ENCODE results near the gene PLPP1. TPM values are rescaled to one million over a fixed set of nuclear protein-coding genes. Genes with fewer than 3 reads are reported as not detected.

Gene PLPP1
- total RNA-seq, 1 donor from 2014 or later = 31.5 TPM

DNA sequence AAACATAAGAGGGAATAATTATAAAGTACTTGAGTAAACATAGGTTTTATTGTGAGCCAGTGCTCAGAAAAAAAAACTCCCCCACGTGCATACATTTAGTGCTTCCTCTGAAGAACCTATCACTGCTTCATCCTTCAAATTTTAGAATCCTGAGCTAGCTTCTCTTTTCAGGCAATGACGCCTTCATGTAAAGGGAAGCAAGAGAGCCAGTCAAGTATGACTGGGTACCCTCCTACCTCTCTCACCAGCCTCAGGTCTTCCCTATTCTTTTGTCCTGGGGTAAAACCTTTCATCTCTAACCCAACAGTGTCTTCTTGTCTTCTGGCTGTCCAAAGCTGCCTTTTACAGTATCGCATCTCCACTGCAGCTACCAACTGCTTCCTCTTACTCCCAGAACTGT is 32.0 kb downstream of the PLPP1 start:
- DNase-seq = no peak

GRCh38 chr5:55498457-55498856 is 36.3 kb downstream of the PLPP1 start:
- no peak for DNase-seq

DNA sequence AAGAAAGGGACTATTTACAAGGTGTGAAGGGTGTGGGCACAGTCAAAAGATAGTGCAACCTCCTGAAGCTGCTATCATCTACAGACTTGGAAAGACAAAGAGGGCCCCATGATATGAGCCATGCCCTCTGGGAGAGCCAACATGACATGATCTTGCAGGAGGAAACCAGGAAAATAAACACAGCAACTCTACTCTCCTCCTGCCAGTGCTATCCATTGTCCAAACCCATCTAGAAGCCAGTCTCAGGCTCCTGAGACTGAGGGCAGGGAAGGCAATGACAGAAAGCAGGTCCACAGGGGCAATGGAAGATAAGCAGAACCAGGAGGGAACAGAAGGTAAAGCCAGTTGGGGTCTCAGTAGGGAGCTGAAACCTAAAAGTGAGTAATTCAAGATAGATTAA is 37.1 kb downstream of the PLPP1 start:
- DNase-seq = no peak

GRCh38 chr5:55495216-55495615 is 39.5 kb downstream of the PLPP1 start:
- DNase-seq = no peak

GRCh38 chr5:55492449-55492848 is 42.3 kb downstream of the PLPP1 start:
- DNase-seq = no peak

- DNase-seq = no peak
These were observed 49.7 kb downstream of the PLPP1 start for GRCh38 chr5:55485073-55485472.

DNA sequence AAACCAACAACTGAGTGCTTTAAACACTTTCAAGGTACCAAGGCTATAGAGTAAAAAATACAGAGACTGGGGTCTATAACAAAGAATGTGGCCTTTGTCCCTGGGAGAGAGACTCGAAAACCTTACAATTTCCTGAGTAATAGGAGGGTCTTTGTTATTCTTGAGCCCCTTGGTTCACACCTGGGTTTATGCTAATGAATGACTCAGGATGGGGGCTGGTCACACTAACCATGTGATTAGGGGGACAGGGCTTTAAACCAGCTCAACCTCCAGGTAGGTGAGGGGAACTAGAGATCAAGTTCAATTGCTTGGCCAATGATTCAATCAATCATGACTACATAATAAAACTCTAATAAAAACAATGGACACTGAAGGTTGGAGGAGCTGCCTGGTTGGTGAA is 50.2 kb downstream of the PLPP1 start:
- no peak for DNase-seq

DNA sequence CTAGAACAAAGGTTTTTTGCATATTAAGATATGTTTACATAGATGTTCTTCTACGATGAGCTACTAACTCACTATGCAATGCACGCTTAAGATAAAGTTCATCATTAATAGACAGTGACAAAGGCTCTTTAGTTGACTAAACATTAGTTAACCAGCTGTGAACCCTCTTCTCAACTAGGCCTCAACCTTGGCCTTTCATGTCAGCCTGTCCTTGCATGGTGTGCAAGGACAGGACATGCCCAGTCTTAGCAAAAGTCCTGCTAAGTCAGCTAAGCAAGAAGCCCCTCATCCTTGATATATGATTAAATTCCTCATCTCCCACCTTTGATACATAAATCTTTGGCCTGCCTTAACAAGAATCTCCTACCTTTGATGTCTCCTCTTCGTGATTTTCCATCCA is 50.9 kb downstream of the PLPP1 start:
- DNase-seq = no peak

DNA sequence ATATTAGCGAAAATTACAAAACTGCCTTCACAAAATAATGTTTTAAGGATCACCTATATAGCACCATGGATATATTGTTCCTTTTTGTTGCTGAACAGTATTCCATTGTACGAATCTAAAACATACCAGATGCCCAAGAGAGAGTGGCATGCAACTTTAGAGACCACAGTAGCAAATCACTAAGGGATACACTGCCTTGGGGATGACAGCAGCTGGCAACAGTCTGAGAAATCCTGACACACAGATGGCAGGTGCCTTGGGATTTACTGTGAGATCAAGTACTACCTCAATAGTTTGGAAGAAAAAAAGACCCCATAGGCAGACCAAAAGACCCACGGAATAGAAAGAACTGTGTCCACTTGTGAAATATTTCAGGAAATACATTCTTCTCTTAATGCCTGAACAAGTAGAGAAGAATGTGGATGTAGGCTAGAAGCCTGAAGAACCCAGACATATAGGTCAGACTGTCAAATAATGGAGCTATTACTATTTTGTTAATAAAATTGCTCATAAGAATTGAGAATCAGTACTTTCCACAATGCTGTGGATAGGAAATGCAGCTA is 53.4 kb downstream of the PLPP1 start:
- no peak for DNase-seq

DNA sequence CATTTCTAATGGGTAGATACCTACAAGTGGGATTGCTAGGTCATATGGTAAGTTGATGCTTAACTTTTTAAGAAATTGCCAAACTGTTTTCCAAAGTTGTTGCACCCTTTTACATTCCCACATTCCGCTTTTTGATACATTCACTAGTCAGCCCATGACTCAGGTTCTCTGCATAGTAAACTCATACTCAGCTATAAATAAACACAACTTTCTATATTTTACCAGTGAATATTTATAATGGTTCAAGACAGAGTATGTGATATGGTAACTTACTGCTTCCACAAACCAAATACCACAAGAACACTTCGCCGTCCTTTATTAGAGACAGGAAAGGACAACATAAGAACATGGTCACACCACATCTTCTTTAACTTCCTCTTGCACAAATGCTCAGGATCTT is 54.0 kb downstream of the PLPP1 start:
- no peak for DNase-seq

DNA sequence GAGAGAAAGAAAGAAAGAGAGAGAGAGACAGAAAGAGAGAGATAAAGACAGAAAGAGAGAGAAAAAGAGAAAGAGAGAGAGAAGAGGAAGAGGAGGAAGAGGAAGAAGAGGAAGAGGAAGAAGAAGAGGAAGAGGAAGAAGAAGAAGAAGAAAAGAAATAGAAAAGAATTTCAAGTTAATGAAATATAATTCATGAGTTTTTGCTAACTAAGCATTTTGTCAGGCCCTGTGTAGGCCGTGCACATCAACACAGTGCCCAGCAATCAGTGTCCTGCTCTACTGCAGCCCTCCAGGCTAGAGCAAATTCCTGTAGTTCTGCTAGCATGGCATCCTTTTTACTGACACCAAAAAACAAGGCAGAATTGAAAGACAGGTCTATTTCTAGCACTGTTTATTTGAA is 62.1 kb downstream of the PLPP1 start:
- no peak for DNase-seq

GRCh38 chr5:55471468-55471867 is 63.3 kb downstream of the PLPP1 start:
- DNase-seq = no peak

- no peak for DNase-seq
These were observed 64.5 kb downstream of the PLPP1 start for GRCh38 chr5:55470282-55470681.

- DNase-seq = no peak
These were observed 64.9 kb downstream of the PLPP1 start for GRCh38 chr5:55469839-55470238.

DNA sequence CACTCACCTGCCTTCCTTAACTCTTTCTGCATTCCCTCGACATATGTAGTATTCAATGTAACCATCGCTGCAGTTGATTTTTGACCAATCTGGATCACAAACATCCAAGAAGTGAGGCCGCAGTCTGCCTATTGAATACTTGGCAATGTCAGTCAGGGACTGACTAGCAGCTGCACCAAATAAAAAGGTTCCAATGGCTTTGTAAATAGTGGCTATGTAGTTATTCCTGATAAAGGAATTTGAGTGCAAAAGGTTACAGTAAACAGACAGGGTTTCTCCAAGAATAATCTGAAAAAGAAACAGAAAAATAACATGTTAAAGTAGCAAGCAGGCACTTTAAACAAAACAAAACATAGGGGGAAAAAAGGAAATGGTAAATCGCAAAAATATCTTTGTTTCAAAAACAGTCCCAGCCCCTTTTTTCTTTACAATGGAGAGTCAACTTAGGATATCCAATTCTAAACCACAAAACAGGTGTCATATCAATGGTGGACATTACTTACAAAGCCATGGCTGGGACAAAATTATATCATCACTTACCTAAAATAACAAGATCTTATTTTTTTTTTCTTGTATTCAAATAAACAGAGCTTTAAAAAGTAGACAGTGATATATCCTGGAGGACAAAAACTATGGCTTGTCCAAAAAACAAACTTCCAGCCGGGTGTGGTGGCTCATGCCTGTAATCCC is 66.8 kb downstream of the PLPP1 start:
- no peak for DNase-seq

DNA sequence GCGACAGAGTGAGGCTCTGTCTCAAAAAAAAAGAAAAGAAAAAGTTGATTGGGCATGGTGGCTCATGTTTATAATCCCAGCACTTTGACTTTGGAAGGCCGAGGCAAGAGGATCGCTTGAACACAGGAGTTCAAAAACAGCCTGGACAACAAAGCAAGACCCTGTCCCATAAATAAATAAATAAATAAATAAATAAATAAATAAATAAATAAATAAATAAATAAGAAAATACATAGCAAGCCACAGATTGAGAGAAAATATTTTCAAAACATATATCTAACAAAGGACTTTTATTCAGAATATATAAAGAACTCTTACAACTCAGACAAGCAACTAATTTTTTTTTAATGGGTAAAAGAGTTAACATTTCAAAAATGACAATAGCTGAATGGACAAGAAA is 71.2 kb downstream of the PLPP1 start:
- no peak for DNase-seq

DNA sequence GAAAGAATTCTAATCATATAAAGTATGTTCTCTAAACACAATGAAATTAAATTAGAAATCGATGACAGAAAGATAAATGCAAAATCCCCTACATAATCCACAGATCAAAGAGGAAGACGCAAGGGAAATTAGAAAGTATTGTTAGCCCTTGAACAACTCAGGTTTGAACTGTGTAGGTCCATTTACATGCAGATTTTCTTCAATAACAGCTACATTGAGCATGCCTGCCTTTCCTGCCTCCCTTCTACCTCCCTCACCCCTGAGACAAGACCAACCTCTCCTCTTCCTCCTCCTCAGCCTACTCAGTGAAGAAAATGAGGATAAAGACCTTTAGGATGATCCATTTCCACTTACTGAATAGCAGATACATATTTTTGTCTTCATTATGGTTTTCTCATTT is 75.2 kb downstream of the PLPP1 start:
- DNase-seq = no peak

GRCh38 chr5:55456216-55456895 is 78.4 kb downstream of the PLPP1 start:
- no peak for DNase-seq

DNA sequence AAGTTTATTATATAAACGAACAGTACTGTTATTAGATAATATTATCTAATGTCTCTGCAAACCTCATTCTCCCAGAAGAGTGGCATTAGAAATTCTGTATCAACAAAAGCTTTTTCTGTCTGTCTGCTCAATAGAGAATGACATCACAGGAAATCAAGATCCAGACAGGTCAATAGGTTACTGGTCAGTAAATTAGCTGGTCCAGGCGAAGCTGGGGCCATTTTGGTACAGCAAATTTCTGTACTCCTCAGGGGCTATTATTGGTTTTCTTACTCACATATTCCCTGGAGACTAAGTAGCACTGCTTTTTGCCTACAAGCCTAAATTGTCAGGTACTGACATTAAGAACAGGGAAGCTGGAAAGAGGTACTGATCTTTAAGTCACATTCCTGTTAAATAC is 80.5 kb downstream of the PLPP1 start:
- DNase-seq = no peak

- no peak for DNase-seq
These were observed 81.6 kb downstream of the PLPP1 start for GRCh38 chr5:55453211-55453610.

GRCh38 chr5:55451976-55452375 is 82.8 kb downstream of the PLPP1 start:
- DNase-seq = no peak

- no peak for DNase-seq
These were observed 84.6 kb downstream of the PLPP1 start for GRCh38 chr5:55450050-55450765.

DNA sequence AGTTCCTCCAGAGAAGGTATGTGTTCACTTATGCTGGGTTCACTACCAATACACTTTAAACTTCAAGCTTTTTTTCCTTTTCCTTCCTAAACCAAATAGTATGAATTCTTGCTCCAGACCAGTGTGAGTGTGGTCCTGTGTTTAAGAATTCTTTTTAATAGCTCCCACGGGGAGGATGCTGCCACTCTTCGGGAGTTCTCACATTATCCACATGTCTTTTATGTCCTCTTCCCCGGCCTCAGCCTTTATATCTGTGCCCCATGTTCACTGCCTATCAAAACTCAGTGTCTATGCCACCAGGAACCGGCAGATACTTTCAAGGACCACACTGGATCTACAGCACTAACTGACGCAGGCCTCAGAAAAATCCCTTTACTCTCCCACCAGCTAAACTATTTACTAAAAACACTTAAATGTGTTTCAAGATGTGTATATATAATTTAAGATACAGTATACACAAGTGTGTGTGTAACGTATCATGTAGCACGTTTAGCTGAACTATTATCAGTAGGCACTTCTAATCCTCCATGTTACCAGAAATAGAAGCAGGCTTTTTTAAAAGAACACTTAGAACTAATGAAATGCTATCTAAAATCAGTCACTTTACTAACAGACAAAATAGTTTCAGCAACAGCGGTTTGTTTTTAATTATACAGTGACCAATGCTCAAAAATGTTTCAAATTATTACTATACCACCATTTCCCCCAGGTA is 88.0 kb downstream of the PLPP1 start:
- DNase-seq = no peak
